C4-2B (cell line): ENCODE measurements around the gene MYH11.

Source experiments
- ZFX ChIP-seq: fragments of 450-650 bp; IDR thresholded peaks from 2 replicates; pipeline ENCODE4 v1.6.1; 2017
- TF ChIP-seq, protein P1 (sequence below): fragments of 450-650 bp; conservative IDR thresholded peaks from 2 replicates; pipeline ENCODE4 v1.5.1; 2017; ENCODE audit warnings: mild to moderate bottlenecking

- TF ChIP-seq, protein P1, sequence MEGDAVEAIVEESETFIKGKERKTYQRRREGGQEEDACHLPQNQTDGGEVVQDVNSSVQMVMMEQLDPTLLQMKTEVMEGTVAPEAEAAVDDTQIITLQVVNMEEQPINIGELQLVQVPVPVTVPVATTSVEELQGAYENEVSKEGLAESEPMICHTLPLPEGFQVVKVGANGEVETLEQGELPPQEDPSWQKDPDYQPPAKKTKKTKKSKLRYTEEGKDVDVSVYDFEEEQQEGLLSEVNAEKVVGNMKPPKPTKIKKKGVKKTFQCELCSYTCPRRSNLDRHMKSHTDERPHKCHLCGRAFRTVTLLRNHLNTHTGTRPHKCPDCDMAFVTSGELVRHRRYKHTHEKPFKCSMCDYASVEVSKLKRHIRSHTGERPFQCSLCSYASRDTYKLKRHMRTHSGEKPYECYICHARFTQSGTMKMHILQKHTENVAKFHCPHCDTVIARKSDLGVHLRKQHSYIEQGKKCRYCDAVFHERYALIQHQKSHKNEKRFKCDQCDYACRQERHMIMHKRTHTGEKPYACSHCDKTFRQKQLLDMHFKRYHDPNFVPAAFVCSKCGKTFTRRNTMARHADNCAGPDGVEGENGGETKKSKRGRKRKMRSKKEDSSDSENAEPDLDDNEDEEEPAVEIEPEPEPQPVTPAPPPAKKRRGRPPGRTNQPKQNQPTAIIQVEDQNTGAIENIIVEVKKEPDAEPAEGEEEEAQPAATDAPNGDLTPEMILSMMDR = no peak
- TF ChIP-seq ZFX = no peak
Measured at GRCh38 chr16:15701975-15702970, 154.6 kb downstream of the MYH11 start.
